NCI-H1048 (cell line): ENCODE data around the gene ZNF521.

Experiments
- DNase-seq: peaks from one replicate; lab custom pipeline; 2025; lab: John Stamatoyannopoulos, UW

The ZNF521 gene

GRCh38 chr18:25351777-25352628 is at the start of gene ZNF521:
Gene ZNF521, minus strand, starts transcription at chr18:25352166. Its CDS starts 1,220 bp downstream, at chr18:25350946.
- no peak for DNase-seq

DNA sequence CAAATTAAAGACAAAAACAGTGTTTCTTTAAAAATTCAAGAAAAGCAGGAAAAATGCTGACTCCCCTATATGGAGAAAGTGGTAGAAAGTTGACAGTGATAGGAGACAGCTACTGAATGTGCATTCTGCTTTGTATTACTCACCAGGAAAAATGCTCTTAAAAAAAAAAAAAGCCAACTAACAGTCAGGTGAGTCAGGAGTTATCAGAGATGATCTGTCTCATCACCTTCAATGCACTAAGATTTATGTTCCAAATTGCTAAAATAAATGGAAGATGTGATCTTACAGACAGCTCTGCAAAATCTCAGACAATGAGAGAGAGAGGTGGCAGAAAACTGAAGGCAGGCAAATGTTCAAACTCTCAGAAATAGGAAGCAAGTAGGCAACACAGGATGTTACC is 47.6 kb upstream of the ZNF521 start:
- DNase-seq, result no peak

DNA sequence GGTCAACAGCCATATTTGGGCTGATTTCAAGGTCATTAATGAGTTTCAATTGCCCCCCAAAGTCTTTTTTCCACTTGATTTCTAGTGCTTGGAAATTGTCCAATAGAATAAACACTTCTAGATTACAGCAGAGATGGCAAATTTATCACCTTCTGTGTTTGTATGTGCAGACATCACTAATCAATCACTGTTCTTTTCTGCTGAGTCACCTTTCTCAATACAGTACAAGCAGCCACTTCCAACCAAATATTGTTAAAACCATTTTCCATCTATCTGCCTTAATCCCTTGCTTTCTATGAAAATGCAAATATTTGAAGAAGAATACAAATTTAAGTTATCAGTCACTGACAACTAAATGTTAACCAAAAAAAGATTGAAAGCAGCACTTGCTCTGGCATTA is 40.2 kb upstream of the ZNF521 start:
- DNase-seq, result no peak

DNA sequence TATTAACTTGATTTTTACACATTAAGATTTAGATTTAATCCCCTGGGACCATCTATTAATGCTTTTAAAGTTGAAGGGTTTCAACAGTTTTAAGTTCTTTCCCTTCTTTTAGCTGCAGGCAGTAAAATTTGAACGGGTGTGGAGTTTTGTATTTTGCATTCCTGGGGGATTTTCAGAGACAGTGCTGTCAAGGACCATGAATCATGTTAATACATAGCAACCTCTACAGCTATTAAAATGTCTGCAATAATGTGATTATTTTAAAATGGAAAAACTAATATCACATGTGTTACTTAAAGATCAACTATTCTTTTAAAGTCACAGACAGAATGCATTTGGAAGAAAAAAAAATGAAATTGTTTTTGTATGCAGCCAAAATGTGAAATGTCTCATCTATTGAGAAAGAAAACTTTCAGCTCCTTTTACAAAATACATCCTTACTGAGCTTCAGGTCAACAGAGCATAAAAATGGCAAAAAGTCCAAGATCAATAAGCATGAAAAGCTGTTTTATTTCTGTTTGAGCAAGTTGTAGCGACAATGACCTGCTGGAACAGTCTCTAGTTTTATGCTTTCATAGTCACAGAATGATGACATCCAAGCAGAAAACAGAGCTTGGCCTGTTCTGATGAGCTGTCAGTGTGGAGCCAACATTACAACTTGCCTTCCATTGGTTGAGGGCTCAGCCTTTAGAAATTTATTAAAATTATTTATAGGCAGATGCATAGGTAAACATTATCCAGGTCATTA is 21.6 kb upstream of the ZNF521 start:
- no peak for DNase-seq

DNA sequence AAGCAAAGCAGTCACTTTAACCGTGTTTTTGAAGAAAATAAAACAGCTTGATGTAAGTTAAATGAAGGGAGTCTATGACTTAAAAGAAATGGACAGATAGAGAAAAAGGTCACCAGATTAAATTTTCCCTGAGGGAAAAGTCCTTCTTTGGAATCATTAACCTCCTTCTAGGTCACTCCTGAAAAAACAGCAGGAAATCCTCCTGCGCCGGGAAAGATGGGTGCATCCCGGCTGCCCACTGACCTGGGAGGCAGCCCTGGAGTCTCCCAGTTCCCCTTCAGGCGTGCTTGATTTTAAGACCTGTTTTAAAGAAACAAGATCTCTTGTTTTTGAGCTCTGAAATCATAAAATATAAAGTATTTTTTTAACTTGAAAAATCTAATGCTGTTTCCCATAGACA is 18.4 kb upstream of the ZNF521 start:
- DNase-seq, result no peak

DNA sequence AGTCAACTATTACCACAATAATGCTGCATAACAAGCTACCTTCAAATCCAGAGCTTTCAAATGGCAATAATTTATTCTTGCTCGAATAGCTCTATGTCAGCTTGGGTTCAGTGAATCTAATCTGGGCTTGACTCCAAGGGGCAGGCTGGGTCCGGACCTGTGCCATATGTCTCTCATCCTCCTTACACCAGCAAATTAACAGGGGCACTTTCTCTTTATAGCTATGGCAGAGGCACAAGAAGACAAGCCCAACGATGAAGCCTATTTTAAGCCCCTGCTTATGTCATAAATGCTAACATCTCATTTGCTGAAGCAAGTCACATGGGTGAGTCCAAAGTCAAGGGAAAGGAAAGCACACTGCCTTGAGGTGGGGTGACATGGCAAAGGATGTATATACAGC is 13.3 kb upstream of the ZNF521 start:
- DNase-seq, result no peak

DNA sequence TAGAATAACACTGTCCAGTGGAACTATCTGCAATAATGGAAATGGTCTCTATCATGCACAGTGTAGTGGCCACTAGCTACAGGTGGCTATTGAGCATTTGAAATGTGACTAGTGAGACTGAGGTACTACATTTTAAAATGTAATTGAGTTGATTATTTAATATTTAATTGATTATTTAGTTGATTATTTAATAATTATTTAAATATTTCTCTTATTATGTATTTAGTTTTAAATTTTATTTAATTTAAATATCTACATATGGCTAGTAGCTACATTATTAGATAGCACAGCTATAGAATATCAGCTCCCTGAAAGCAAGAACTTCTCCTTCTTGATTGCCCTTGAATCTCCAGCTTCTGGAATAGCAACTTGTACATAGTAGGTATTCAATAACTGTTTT is 12.8 kb upstream of the ZNF521 start:
- no peak for DNase-seq

- no peak for DNase-seq
Measured at GRCh38 chr18:25360301-25360899, 8.4 kb upstream of the ZNF521 start.

- DNase-seq, result no peak
Measured at GRCh38 chr18:25353080-25353479, 1.1 kb upstream of the ZNF521 start.

DNA sequence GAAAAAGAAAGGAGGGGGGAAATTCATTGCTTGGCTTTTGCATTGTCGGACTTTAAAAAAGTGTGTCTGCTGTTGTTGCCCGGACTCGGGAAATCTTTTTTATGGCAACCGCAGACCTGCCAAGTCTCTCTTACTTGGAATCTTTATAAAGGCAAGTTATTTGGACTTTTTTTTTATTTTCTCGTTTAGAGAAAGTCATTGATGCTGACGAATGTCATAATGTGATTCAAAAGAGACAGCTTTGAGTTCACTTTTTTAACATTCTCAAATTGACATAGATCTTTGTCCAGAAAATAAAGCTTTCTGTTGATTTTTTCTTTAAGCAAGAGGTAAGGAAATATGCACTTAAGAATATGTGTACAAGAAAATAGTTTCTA is 651 bp upstream of the ZNF521 start:
- no peak for DNase-seq

DNA sequence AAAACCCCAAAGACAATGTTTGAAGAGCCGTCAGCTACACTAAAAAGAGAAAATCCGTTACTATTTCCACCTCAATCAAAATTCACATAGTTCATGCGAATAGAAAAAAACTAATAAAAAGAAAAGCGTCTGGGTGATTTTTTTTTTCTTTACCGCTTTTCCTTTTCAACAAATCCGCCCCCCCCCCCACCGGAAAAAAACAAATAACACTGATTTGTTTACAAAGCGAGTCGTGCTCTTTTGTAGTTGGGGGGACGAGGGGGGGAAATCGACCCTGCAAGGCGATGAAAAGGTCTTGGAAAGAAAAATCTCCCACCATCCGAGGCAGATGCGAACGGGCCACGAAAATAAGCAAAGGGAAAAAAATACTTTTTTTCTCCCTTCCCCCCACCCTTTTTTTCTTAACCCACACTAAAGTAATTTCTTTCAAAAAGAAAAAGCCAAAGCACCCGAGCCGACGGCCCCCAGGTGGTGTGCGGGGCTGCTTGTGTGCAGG is 638 bp downstream of the ZNF521 start:
- DNase-seq, result no peak

- no peak for DNase-seq
Measured at GRCh38 chr18:25350489-25351251, 1.3 kb downstream of the ZNF521 start.

GRCh38 chr18:25349926-25350487 is 2.0 kb downstream of the ZNF521 start:
- DNase-seq, result no peak

DNA sequence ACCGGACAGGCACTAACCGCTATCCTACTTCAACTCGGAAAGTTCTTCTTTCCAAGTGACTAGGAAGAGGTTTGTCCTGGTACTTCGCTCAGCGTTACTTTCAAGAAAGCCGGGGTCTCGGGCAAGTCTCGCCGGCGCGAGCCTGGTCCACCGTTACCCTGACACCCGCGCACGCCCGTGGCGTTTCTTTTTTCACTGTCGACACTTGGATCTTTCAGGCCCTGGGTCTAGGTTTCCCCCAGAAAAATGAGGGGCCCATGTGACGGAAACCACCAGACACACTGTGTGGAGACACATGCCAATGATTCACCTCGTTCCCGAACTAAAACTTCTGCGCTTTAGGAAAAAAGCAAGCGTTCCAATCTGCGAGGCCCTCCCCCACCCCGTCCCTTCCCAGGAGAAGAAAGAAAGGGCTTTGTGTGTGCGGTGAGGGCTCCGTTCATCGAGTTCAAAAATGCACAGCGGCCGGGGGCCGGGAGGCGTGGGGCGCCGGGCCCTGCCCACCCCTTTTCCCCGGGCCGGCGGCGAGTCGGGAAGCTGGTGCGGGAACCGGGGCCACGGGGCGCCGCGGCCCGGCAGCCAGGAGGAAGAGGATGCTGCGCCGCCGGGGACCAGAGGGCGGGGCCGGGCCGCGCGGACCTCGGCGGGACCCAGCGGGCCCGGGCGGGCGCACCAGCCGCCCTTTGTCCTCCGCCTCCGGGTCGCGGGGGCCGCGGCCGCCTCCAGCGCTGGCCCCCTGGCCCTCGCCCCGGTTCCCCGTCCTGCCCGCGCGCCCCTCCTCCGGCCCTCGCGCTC is 2.6 kb downstream of the ZNF521 start:
- DNase-seq, result no peak

GRCh38 chr18:25348386-25349130 is 3.4 kb downstream of the ZNF521 start:
- DNase-seq, result no peak

- no peak for DNase-seq
Measured at GRCh38 chr18:25346561-25346960, 5.4 kb downstream of the ZNF521 start.

- no peak for DNase-seq
Measured at GRCh38 chr18:25345081-25345866, 6.7 kb downstream of the ZNF521 start.

DNA sequence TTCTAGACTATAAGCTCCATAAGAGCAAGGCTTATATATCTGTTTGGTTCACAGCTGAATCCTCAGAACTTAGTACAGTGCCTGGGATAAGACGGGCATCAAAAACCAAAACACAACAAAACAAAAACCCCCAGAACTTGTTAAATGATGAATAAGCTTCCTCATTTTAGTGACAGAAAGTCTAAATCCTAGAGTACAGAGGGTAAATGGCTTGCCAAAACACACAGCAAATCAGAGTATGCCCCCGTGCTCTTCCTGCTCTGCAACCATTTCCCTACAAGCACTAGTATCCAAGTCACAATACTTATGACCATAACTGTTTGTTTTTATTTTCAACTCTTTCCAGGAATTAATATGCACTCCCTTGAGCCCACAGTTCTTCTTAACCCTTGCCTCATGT is 10.1 kb downstream of the ZNF521 start:
- DNase-seq, result no peak

DNA sequence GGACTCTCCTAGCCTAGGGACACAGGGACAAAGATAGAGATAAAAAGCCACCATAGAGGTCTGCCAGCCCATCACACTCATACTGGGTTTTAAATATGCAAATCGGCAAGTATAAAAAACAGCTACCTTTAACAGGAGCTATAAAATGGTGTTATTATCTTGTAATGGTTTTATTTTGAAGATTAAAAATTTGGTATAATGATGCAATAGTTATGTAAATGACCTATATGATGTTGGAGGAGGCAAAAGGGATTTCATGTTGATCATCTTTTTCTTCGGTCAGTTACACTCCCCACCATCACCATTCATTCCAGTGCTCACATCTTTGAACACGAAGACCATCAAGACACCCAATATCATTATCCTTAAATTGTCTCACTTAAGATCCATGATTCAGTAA is 11.2 kb downstream of the ZNF521 start:
- DNase-seq, result no peak
